HEK293 (cell line): ENCODE data around the gene CTIF.

Experiments
- CTCF ChIA-PET: fragments of 350-600 bp; formaldehyde crosslinking; extraction: SDS; loops from one replicate; lab custom pipeline; 2021; ENCODE audit warnings: antibody characterized with exemption; lab: Yijun Ruan, JAX
- POLR2A ChIA-PET: fragments of 300-600 bp; formaldehyde crosslinking; extraction: SDS; loops from one replicate; lab custom pipeline; 2020; ENCODE audit warnings: antibody characterized with exemption, inconsistent platforms; lab: Yijun Ruan, JAX
- H3K27ac ChIP-seq: fragments of 200-500 bp; sonication (Bioruptor generic); 2 replicates; pipeline ENCODE4 v1.5.1; 2014; ENCODE audit warnings: low read depth, low read length, control low read depth, inconsistent platforms; ENCODE audit errors: extremely low read depth
- H3K36me3 ChIP-seq, 2 experiments: fragments of 200-500 bp in 1 of 2; sonication (Bioruptor generic) in 1 of 2; 1 replicate in 1 of 2; 2 replicates in 1 of 2; pipeline ENCODE4 v1.5.1; 2014 to 2017; ENCODE audit warnings: inconsistent platforms in 2 of 2, low read length in 2 of 2; ENCODE audit not compliant: control insufficient read depth in 2 of 2, insufficient read depth in 1 of 2
- H3K4me1 ChIP-seq: fragments of 200-500 bp; sonication (Bioruptor generic); 2 replicates; pipeline ENCODE4 v1.5.1; 2014; ENCODE audit warnings: mild to moderate bottlenecking, low read length, inconsistent platforms; ENCODE audit not compliant: control insufficient read depth, insufficient read depth
- H3K4me3 ChIP-seq: 2 replicates; pipeline ENCODE4 v1.5.1; 2011; ENCODE audit warnings: low read depth, mild to moderate bottlenecking, control low read depth, low read length, moderate library complexity
- H3K9me3 ChIP-seq: fragments of 200-500 bp; sonication (Bioruptor generic); 2 replicates; pipeline ENCODE4 v1.5.1; 2014; ENCODE audit warnings: low read depth, low read length, inconsistent platforms; ENCODE audit not compliant: control insufficient read depth, insufficient read depth
- KLF10 ChIP-seq: fragments of 450-650 bp; IDR thresholded peaks from 2 replicates; pipeline ENCODE4 v1.5.1; 2018; ENCODE audit warnings: missing biosample characterization, mild to moderate bottlenecking, missing genetic modification characterization
- SETDB1 ChIP-seq: IDR thresholded peaks from one replicate; pipeline ENCODE4 v1.6.1; 2017; ENCODE audit warnings: mild to moderate bottlenecking, low read length, moderate library complexity, mixed read lengths; ENCODE audit not compliant: insufficient read length
- SP2 ChIP-seq: fragments of 450-650 bp; formaldehyde crosslinking; IDR thresholded peaks from 2 replicates; pipeline ENCODE4 v1.5.1; 2016; ENCODE audit warnings: missing biosample characterization, missing genetic modification characterization
- TRIM28 ChIP-seq: IDR thresholded peaks from 2 replicates; pipeline ENCODE4 v1.6.1; 2011; ENCODE audit warnings: low read length, control low read depth, borderline replicate concordance
- ZBTB8A ChIP-seq: fragments of 450-650 bp; formaldehyde crosslinking; IDR thresholded peaks from 2 replicates; pipeline ENCODE4 v1.5.1; 2016; ENCODE audit warnings: missing biosample characterization, missing genetic modification characterization
- ZNF112 ChIP-seq: fragments of 450-650 bp; formaldehyde crosslinking; IDR thresholded peaks from 2 replicates; pipeline ENCODE4 v1.5.0; 2017; ENCODE audit warnings: missing biosample characterization, missing genetic modification characterization
- ZNF132 ChIP-seq: fragments of 450-650 bp; formaldehyde crosslinking; IDR thresholded peaks from 2 replicates; pipeline ENCODE4 v1.5.1; 2017; ENCODE audit warnings: missing biosample characterization, missing genetic modification characterization, borderline replicate concordance
- ZNF202 ChIP-seq: fragments of 450-650 bp; formaldehyde crosslinking; IDR thresholded peaks from 2 replicates; pipeline ENCODE4 v1.5.1; 2016; ENCODE audit warnings: missing biosample characterization, missing genetic modification characterization, borderline replicate concordance
- ZNF324 ChIP-seq: fragments of 450-650 bp; formaldehyde crosslinking; IDR thresholded peaks from 2 replicates; pipeline ENCODE4 v1.5.1; 2016; ENCODE audit warnings: missing biosample characterization, missing genetic modification characterization
- ZNF433 ChIP-seq: fragments of 450-650 bp; formaldehyde crosslinking; IDR thresholded peaks from 2 replicates; pipeline ENCODE4 v1.5.1; 2016; ENCODE audit warnings: missing biosample characterization, missing genetic modification characterization, low read depth
- ZNF501 ChIP-seq: fragments of 450-650 bp; formaldehyde crosslinking; IDR thresholded peaks from 2 replicates; pipeline ENCODE4 v1.5.1; 2016; ENCODE audit warnings: missing biosample characterization, missing genetic modification characterization
- ZNF560 ChIP-seq: fragments of 450-650 bp; formaldehyde crosslinking; IDR thresholded peaks from 2 replicates; pipeline ENCODE4 v1.5.1; 2017; ENCODE audit warnings: missing biosample characterization, missing genetic modification characterization, borderline replicate concordance
- ZNF629 ChIP-seq: fragments of 450-650 bp; formaldehyde crosslinking; IDR thresholded peaks from 2 replicates; pipeline ENCODE4 v1.5.1; 2017; ENCODE audit warnings: missing biosample characterization, missing genetic modification characterization
- TF ChIP-seq, protein P1 (sequence below): fragments of 450-650 bp; formaldehyde crosslinking; IDR thresholded peaks from 2 replicates; pipeline ENCODE4 v1.5.1; 2016; ENCODE audit warnings: missing biosample characterization, missing genetic modification characterization
- TF ChIP-seq, protein P2 (sequence below): fragments of 450-650 bp; formaldehyde crosslinking; IDR thresholded peaks from 2 replicates; pipeline ENCODE4 v1.5.1; 2016; ENCODE audit warnings: missing biosample characterization, missing genetic modification characterization
- TF ChIP-seq, protein P3 (sequence below): fragments of 450-650 bp; formaldehyde crosslinking; IDR thresholded peaks from 2 replicates; pipeline ENCODE4 v1.5.1; 2017; ENCODE audit warnings: missing biosample characterization, mild to moderate bottlenecking, missing genetic modification characterization, moderate library complexity
- TF ChIP-seq, protein P4 (sequence below): fragments of 450-650 bp; formaldehyde crosslinking; IDR thresholded peaks from 2 replicates; pipeline ENCODE4 v1.5.1; 2016; ENCODE audit warnings: missing biosample characterization, missing genetic modification characterization, low read depth
- TF ChIP-seq, protein P5 (sequence below): fragments of 450-650 bp; formaldehyde crosslinking; IDR thresholded peaks from 2 replicates; pipeline ENCODE4 v1.5.1; 2016; ENCODE audit warnings: missing biosample characterization, missing genetic modification characterization

Gene CTIF

DNA sequence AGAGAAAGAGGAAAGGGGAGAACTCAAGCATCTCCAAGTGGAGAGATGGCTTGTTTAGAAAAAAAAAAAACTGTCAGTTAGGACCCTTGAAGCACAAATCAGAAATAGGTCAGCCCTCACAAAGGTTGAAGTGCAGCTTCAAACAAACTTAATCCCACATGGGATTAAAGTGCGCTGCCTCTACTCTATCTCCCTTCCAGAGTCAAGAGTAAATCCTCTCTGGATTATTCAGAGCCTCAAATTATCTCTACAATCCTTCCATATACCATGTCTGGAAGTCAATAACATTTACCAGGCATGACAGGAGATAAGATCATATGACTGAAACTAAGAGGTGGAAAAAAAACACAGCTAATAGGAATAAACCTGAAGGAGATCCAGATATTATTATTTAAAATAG, 342.1 kb downstream of the CTIF start:
- Histone ChIP-seq H3K4me1 (no peaks in the 10 kb centered on the region), H3K4me3 (no peak overlapping the region), H3K9me3 (no peaks in the 10 kb centered on the region), H3K36me3 (no peaks in the 10 kb centered on the region), H3K27ac (no peak overlapping the region)
- POLR2A ChIA-PET, result interaction anchor here (0.7 kb wide), 1 partner anchor 40 kb away, joined by 3 read pairs; no protein-coding TSS in a partner anchor
- TF ChIP-seq ZNF433 (tag by site-specific recombination) (no peak), SETDB1 (peak; percentile 84)
- CTCF ChIA-PET, result interaction anchor here (0.7 kb wide), 1 partner anchor 25 kb away, joined by 3 read pairs; no protein-coding TSS in a partner anchor

DNA sequence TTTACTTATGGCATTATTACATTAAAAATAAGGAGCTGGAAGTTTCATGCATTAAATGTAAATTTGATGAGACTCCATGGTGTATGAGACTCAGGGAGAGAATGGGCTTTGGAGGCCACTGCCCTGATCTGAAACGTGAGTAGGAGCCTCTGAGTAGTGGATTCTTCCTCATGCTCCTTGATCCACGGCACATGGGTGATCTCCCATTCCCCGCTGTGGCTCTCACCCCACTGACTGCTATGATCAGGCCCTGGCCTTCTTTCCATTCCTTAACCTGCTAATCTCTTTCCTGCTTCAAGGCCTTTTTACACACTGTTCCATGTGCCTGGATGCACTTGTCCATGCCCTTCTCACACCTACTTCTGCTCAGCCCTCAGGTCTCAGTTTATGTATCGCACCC, 343.5 kb downstream of the CTIF start:
- Histone ChIP-seq H3K9me3 (no peaks in the 10 kb centered on the region), H3K4me1 (no peaks in the 10 kb centered on the region), H3K27ac (no peak overlapping the region), H3K4me3 (no peak overlapping the region), H3K36me3 (no peaks in the 10 kb centered on the region)
- ChIA-PET CTCF (interaction anchor here (0.6 kb wide), 1 partner anchor 53 kb away, joined by 3 read pairs; no protein-coding TSS in a partner anchor), POLR2A (no interaction called here)
- TF ChIP-seq KLF10 (tag by site-specific recombination) (no peak), SP2 (tag by site-specific recombination) (no peak), ZBTB8A (no peak), ZNF560 (tag by site-specific recombination) (no peak), ZNF324 (tag by site-specific recombination) (no peak), ZNF132 (tag by site-specific recombination) (no peak)
- TF ChIP-seq, protein P1, sequence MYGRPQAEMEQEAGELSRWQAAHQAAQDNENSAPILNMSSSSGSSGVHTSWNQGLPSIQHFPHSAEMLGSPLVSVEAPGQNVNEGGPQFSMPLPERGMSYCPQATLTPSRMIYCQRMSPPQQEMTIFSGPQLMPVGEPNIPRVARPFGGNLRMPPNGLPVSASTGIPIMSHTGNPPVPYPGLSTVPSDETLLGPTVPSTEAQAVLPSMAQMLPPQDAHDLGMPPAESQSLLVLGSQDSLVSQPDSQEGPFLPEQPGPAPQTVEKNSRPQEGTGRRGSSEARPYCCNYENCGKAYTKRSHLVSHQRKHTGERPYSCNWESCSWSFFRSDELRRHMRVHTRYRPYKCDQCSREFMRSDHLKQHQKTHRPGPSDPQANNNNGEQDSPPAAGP (tag by site-specific recombination), result no peak

DNA sequence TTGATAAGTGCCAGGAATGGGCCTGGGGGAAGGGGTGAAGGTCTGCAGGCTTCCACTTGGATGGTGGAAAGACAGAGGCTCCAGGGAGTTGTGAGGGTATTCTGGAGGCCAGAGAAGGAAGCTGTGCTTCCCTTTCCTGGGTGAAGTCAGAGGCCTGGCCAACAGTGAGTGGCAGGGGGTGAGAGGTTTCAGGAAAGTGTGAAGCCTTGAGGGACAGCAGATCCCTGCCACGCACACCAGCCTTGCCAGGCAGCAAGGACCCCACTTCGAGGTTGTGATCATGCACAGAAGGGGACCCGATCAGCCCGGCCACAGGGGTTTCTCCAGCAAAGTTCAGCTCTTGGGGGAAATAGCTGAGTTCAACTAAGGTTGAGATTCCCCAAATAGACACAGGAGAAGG, 345.5 kb downstream of the CTIF start:
- Histone ChIP-seq H3K9me3 (no peaks in the 10 kb centered on the region), H3K4me3 (no peak overlapping the region), H3K4me1 (no peaks in the 10 kb centered on the region), H3K27ac (no peak overlapping the region), H3K36me3 (no peaks in the 10 kb centered on the region)
- ChIA-PET CTCF (interaction anchor here (0.5 to 0.7 kb wide), 2 partner anchors 12 to 1327 kb away, joined by 3 read pairs; no protein-coding TSS in a partner anchor), POLR2A (no interaction called here)
- TF ChIP-seq ZNF629 (tag by site-specific recombination) (no peak), ZNF501 (tag by site-specific recombination) (no peak), ZNF112 (tag by site-specific recombination) (no peak), TRIM28 (no peak), ZNF202 (no peak)
- TF ChIP-seq, protein P2, sequence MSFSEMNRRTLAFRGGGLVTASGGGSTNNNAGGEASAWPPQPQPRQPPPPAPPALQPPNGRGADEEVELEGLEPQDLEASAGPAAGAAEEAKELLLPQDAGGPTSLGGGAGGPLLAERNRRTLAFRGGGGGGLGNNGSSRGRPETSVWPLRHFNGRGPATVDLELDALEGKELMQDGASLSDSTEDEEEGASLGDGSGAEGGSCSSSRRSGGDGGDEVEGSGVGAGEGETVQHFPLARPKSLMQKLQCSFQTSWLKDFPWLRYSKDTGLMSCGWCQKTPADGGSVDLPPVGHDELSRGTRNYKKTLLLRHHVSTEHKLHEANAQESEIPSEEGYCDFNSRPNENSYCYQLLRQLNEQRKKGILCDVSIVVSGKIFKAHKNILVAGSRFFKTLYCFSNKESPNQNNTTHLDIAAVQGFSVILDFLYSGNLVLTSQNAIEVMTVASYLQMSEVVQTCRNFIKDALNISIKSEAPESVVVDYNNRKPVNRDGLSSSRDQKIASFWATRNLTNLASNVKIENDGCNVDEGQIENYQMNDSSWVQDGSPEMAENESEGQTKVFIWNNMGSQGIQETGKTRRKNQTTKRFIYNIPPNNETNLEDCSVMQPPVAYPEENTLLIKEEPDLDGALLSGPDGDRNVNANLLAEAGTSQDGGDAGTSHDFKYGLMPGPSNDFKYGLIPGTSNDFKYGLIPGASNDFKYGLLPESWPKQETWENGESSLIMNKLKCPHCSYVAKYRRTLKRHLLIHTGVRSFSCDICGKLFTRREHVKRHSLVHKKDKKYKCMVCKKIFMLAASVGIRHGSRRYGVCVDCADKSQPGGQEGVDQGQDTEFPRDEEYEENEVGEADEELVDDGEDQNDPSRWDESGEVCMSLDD (tag by site-specific recombination), result no peak
- TF ChIP-seq, protein P3, sequence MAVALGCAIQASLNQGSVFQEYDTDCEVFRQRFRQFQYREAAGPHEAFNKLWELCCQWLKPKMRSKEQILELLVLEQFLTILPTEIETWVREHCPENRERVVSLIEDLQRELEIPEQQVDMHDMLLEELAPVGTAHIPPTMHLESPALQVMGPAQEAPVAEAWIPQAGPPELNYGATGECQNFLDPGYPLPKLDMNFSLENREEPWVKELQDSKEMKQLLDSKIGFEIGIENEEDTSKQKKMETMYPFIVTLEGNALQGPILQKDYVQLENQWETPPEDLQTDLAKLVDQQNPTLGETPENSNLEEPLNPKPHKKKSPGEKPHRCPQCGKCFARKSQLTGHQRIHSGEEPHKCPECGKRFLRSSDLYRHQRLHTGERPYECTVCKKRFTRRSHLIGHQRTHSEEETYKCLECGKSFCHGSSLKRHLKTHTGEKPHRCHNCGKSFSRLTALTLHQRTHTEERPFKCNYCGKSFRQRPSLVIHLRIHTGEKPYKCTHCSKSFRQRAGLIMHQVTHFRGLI (tag by site-specific recombination), result no peak
- TF ChIP-seq, protein P4, sequence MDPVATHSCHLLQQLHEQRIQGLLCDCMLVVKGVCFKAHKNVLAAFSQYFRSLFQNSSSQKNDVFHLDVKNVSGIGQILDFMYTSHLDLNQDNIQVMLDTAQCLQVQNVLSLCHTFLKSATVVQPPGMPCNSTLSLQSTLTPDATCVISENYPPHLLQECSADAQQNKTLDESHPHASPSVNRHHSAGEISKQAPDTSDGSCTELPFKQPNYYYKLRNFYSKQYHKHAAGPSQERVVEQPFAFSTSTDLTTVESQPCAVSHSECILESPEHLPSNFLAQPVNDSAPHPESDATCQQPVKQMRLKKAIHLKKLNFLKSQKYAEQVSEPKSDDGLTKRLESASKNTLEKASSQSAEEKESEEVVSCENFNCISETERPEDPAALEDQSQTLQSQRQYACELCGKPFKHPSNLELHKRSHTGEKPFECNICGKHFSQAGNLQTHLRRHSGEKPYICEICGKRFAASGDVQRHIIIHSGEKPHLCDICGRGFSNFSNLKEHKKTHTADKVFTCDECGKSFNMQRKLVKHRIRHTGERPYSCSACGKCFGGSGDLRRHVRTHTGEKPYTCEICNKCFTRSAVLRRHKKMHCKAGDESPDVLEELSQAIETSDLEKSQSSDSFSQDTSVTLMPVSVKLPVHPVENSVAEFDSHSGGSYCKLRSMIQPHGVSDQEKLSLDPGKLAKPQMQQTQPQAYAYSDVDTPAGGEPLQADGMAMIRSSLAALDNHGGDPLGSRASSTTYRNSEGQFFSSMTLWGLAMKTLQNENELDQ, result no peak
- TF ChIP-seq, protein P5, sequence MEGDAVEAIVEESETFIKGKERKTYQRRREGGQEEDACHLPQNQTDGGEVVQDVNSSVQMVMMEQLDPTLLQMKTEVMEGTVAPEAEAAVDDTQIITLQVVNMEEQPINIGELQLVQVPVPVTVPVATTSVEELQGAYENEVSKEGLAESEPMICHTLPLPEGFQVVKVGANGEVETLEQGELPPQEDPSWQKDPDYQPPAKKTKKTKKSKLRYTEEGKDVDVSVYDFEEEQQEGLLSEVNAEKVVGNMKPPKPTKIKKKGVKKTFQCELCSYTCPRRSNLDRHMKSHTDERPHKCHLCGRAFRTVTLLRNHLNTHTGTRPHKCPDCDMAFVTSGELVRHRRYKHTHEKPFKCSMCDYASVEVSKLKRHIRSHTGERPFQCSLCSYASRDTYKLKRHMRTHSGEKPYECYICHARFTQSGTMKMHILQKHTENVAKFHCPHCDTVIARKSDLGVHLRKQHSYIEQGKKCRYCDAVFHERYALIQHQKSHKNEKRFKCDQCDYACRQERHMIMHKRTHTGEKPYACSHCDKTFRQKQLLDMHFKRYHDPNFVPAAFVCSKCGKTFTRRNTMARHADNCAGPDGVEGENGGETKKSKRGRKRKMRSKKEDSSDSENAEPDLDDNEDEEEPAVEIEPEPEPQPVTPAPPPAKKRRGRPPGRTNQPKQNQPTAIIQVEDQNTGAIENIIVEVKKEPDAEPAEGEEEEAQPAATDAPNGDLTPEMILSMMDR (tag by site-specific recombination), result no peak
